Suppressor macrophage treated with lipopolysaccharide for 1 hour (primary cell): ENCODE measurements around the gene GPR107.

Experiments
- DNase-seq, 3 donors: peaks; one replicate each; pipeline ENCODE4 v3.0.0-alpha.2; 2020 to 2022

Gene GPR107

GRCh38 chr9:130058154-130058553 is 4.4 kb downstream of the GPR107 start:
- peak; percentile 32 to 50 (median 44) for DNase-seq

GRCh38 chr9:130058887-130059286 is 5.2 kb downstream of the GPR107 start:
- no peak for DNase-seq

- DNase-seq, result no peak
These were observed 6.6 kb downstream of the GPR107 start for GRCh38 chr9:130060296-130060695.

- DNase-seq, result peak in 1 of 3 donors; percentile 15
These were observed 9.0 kb downstream of the GPR107 start for GRCh38 chr9:130062750-130063149.

- DNase-seq, result peak in 1 of 3 donors; percentile 15
These were observed 10.9 kb downstream of the GPR107 start for GRCh38 chr9:130064621-130065020.

GRCh38 chr9:130069048-130069447 is 15.3 kb downstream of the GPR107 start:
- DNase-seq, result peak in 1 of 3 donors; percentile 10

GRCh38 chr9:130072515-130073235 is 19.0 kb downstream of the GPR107 start:
- DNase-seq, result peak in 2 of 3 donors; percentile 22 to 48

GRCh38 chr9:130073373-130073772 is 19.7 kb downstream of the GPR107 start:
- DNase-seq, result peak; percentile 90 to 97 (median 95)

- no peak for DNase-seq
These were observed 24.8 kb downstream of the GPR107 start for GRCh38 chr9:130078547-130078946.

- no peak for DNase-seq
These were observed 30.6 kb downstream of the GPR107 start for GRCh38 chr9:130084337-130084736.

- DNase-seq, result no peak
These were observed 34.3 kb downstream of the GPR107 start for GRCh38 chr9:130088051-130088450.

GRCh38 chr9:130089141-130089540 is 35.4 kb downstream of the GPR107 start:
- DNase-seq, result no peak

GRCh38 chr9:130090915-130091314 is 37.2 kb downstream of the GPR107 start:
- DNase-seq, result no peak

GRCh38 chr9:130092910-130093309 is 39.2 kb downstream of the GPR107 start:
- no peak for DNase-seq

GRCh38 chr9:130095872-130096271 is 42.2 kb downstream of the GPR107 start:
- DNase-seq, result peak in 1 of 3 donors; percentile 25

- no peak for DNase-seq
These were observed 47.0 kb downstream of the GPR107 start for GRCh38 chr9:130100681-130101080.

- DNase-seq, result no peak
These were observed 48.2 kb downstream of the GPR107 start for GRCh38 chr9:130101915-130102314.

GRCh38 chr9:130104491-130105193 is 50.9 kb downstream of the GPR107 start:
- peak; percentile 70 to 90 (median 74) for DNase-seq

GRCh38 chr9:130106860-130107233 is 53.1 kb downstream of the GPR107 start:
- DNase-seq, result no peak

- DNase-seq, result peak; percentile 84 to 93 (median 93)
These were observed 53.6 kb downstream of the GPR107 start for GRCh38 chr9:130107234-130107861.

GRCh38 chr9:130107955-130108354 is 54.2 kb downstream of the GPR107 start:
- no peak for DNase-seq

- no peak for DNase-seq
These were observed 56.5 kb downstream of the GPR107 start for GRCh38 chr9:130110166-130110565.

GRCh38 chr9:130110596-130111021 is 56.9 kb downstream of the GPR107 start:
- DNase-seq, result no peak
